Measurements from ENCODE around the gene NSDHL.

The NSDHL gene

DNA sequence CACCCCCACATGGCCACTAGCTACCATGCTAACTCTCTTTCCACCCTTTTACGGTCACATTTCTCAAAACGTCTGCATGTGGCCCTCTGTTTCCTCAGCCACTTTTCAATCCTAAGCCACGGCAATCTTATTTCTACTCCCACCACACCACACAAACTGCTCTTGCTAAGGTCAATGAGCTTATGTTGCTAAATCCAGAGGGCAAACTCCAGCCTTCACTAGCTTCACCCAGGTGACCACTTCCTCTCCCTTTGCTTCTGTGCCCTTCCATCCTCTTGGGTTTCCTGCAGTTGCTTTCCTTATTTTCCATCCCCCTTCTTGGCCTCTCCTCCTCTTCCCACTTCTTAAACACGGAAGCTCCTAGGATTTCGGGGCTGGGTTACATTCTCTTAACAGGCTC, 16.8 kb upstream of the NSDHL start:
- DNase-seq (ENCODE audit: low read depth) = no peak
- TF ChIP-seq, protein P1, sequence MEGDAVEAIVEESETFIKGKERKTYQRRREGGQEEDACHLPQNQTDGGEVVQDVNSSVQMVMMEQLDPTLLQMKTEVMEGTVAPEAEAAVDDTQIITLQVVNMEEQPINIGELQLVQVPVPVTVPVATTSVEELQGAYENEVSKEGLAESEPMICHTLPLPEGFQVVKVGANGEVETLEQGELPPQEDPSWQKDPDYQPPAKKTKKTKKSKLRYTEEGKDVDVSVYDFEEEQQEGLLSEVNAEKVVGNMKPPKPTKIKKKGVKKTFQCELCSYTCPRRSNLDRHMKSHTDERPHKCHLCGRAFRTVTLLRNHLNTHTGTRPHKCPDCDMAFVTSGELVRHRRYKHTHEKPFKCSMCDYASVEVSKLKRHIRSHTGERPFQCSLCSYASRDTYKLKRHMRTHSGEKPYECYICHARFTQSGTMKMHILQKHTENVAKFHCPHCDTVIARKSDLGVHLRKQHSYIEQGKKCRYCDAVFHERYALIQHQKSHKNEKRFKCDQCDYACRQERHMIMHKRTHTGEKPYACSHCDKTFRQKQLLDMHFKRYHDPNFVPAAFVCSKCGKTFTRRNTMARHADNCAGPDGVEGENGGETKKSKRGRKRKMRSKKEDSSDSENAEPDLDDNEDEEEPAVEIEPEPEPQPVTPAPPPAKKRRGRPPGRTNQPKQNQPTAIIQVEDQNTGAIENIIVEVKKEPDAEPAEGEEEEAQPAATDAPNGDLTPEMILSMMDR (IDR thresholded peaks at IDR 0.05; ENCODE audit: low read depth, low read length, missing control alignments) = no peak
- H3K4me3 ChIP-seq (ENCODE audit: low read depth, low read length) = no peak overlapping the region

GRCh38 chrX:152817078-152817764, 13.6 kb upstream of the NSDHL start:
- no peak for DNase-seq (ENCODE audit: low read depth)
- H3K4me3 ChIP-seq (ENCODE audit: low read depth, low read length) = no peak overlapping the region
- TF ChIP-seq, protein P1 (IDR thresholded peaks at IDR 0.05; ENCODE audit: low read depth, low read length, missing control alignments) = peak; percentile 18

GRCh38 chrX:152818356-152818755, 12.5 kb upstream of the NSDHL start:
- no peak overlapping the region for H3K4me3 ChIP-seq (ENCODE audit: low read depth, low read length)
- DNase-seq (ENCODE audit: low read depth) = no peak
- TF ChIP-seq, protein P1 (IDR thresholded peaks at IDR 0.05; ENCODE audit: low read depth, low read length, missing control alignments) = no peak

DNA sequence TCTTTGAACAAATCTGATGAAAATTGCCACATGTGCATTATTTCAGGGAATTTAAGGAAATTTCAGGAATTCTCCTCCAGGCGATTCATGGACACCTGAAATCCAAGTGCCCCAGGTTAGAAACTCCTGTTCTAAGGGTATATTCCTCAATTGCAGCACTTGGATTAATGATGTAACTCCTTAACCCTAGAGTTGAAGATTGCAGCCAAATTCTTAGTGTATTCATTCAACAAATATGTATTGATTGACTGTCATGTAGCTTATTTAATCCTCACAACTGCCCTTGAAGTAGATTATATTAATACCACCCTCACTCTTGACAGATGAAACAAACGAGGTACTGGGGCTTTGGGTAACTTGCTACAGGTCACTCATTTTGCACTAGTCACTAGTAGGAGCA, 11.6 kb upstream of the NSDHL start:
- TF ChIP-seq, protein P1 (IDR thresholded peaks at IDR 0.05; ENCODE audit: low read depth, low read length, missing control alignments) = no peak
- no peak for DNase-seq (ENCODE audit: low read depth)
- no peak overlapping the region for H3K4me3 ChIP-seq (ENCODE audit: low read depth, low read length)

- no peak for DNase-seq (ENCODE audit: low read depth)
- no peak overlapping the region for H3K4me3 ChIP-seq (ENCODE audit: low read depth, low read length)
- TF ChIP-seq, protein P1 (IDR thresholded peaks at IDR 0.05; ENCODE audit: low read depth, low read length, missing control alignments) = no peak
These were observed 11.1 kb upstream of the NSDHL start for GRCh38 chrX:152819732-152820131.

GRCh38 chrX:152821145-152821765, 9.6 kb upstream of the NSDHL start:
- no peak overlapping the region for H3K4me3 ChIP-seq (ENCODE audit: low read depth, low read length)
- DNase-seq (ENCODE audit: low read depth) = no peak
- TF ChIP-seq, protein P1 (IDR thresholded peaks at IDR 0.05; ENCODE audit: low read depth, low read length, missing control alignments) = peak; percentile 58
